ENCODE data around the gene E2F3.

DNA sequence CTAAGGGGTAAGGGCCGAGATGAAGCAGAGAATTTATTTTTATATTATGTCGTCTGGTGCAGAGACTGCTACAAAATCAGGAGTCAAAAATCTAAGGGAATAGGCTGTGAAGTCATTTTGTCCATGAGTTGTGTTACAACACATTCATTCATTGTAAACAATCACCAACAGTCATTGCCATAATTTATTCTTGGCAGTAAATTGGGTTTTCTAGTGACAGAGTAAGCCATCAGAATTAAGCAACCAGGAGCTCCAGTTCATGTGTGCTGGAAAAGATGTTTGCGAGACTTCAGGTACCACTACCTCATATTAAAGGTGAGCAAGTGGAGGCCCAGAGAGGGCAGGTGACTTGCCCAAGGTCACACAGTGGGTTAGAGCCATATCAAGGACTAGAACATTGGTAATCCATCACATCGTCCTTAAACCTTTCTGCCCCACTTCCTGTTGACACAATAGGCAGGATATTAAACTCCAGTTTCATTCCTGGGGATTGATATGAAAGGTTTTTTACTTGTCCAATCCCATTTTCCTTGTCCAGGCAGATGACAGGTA, 46.0 kb downstream of the E2F3 start:
- no peak for TF ChIP-seq POLR2A (IDR thresholded peaks at IDR 0.05)
- TF ChIP-seq, protein P1, sequence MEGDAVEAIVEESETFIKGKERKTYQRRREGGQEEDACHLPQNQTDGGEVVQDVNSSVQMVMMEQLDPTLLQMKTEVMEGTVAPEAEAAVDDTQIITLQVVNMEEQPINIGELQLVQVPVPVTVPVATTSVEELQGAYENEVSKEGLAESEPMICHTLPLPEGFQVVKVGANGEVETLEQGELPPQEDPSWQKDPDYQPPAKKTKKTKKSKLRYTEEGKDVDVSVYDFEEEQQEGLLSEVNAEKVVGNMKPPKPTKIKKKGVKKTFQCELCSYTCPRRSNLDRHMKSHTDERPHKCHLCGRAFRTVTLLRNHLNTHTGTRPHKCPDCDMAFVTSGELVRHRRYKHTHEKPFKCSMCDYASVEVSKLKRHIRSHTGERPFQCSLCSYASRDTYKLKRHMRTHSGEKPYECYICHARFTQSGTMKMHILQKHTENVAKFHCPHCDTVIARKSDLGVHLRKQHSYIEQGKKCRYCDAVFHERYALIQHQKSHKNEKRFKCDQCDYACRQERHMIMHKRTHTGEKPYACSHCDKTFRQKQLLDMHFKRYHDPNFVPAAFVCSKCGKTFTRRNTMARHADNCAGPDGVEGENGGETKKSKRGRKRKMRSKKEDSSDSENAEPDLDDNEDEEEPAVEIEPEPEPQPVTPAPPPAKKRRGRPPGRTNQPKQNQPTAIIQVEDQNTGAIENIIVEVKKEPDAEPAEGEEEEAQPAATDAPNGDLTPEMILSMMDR (IDR thresholded peaks at IDR 0.05): no peak

Measured in right lobe of liver (tissue), 4 donors.